Measurements from ENCODE around the gene SPOCK1.
"Not testable (repeated sequence)": the region's sequence is repeated elsewhere in the genome, so short reads cannot be mapped to it uniquely, and the experiment has no call there.

SPOCK1 gene

DNA sequence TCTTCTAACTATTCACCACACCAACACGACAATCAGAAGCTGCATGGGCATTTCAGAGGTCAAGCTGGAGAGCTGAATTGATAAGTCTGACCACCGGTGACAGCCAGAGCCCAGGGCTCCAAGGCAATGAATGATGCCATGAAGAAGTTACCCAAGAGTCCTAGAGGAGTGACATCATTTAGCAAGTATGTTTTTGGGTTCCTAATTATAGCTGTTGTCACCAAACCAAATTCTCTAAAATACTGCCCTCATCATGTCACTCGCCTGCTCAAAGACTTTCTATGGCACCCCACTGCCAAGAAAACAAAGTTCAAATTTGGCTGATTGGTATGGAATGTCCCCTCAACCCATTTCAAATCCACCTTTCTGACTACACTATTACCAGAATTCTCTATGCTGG is 235.1 kb downstream of the SPOCK1 start:
- Histone ChIP-seq H3K4me1 (ENCODE audit: control insufficient read depth in 1 of 2, insufficient read depth in 1 of 2, low read depth in 1 of 2, low read length in 1 of 2) (no peaks in the 10 kb centered on the region), H3K27me3 (peaks cover 23% of the 10 kb centered on the region), H3K9me3 (no peaks in the 10 kb centered on the region), H3K4me3 (ENCODE audit: low read depth in 1 of 2, low read length in 1 of 2) (no peak overlapping the region), H3K27ac (no peak overlapping the region), H3K36me3 (no peaks in the 10 kb centered on the region)
- TF ChIP-seq, protein P1, sequence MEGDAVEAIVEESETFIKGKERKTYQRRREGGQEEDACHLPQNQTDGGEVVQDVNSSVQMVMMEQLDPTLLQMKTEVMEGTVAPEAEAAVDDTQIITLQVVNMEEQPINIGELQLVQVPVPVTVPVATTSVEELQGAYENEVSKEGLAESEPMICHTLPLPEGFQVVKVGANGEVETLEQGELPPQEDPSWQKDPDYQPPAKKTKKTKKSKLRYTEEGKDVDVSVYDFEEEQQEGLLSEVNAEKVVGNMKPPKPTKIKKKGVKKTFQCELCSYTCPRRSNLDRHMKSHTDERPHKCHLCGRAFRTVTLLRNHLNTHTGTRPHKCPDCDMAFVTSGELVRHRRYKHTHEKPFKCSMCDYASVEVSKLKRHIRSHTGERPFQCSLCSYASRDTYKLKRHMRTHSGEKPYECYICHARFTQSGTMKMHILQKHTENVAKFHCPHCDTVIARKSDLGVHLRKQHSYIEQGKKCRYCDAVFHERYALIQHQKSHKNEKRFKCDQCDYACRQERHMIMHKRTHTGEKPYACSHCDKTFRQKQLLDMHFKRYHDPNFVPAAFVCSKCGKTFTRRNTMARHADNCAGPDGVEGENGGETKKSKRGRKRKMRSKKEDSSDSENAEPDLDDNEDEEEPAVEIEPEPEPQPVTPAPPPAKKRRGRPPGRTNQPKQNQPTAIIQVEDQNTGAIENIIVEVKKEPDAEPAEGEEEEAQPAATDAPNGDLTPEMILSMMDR (IDR thresholded peaks at IDR 0.05): no peak

DNA sequence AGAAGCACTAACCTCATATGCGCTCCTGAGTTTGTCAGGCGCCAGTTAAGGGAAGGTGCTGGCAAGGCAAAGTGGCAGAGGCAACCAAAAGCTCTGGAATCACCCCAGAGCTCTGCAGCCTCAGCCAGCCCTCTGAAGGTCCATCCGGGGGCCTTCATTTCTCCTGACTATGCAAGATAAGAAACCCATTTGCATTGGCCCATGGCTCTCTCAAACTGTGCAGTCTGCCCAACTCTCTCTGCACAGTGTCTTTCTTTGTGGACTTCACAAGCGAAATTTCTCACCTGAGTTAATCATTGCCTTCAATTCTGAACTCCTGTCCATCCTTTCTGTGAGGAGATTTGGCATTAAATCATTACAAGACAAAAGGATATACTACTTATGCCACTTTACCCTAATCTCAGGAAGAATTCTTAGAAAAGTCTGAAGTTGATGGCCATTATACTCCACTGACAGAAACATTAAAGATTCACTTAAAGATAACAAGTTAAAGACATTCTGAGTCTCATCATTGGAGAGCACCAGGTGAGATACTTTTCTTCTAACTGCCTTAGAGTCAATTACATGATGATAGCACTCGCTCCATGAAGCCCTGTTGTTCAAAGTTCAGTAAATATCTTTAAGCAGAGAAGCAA is 235.6 kb downstream of the SPOCK1 start:
- H3K27me3 ChIP-seq: peaks cover 23% of the 10 kb centered on the region
- no peaks in the 10 kb centered on the region for H3K4me1 ChIP-seq (ENCODE audit: control insufficient read depth in 1 of 2, insufficient read depth in 1 of 2, low read depth in 1 of 2, low read length in 1 of 2)
- H3K36me3 ChIP-seq: no peaks in the 10 kb centered on the region
- H3K27ac ChIP-seq: no peak overlapping the region
- H3K4me3 ChIP-seq (ENCODE audit: low read depth in 1 of 2, low read length in 1 of 2): no peak overlapping the region
- TF ChIP-seq, protein P1 (IDR thresholded peaks at IDR 0.05): no peak
- H3K9me3 ChIP-seq: no peaks in the 10 kb centered on the region

DNA sequence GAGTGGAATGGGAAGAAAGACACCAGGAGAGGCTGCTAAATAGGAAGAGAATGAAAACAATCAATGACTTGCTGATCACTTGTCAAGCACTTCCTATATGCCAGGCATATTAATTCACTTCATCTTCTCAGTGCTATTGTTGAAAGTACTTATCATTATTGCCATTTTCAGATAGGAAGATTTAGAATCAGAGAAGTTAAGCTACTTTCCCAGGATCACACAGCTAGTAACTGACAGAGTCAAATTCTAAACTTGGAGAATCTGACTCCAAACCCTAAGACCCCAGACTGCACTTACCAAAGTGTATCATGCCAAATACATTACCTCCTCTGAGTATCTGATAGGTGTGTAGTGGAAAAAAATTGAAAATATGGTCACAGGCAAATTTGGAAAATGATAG is 236.3 kb downstream of the SPOCK1 start:
- TF ChIP-seq, protein P1 (IDR thresholded peaks at IDR 0.05): no peak
- H3K4me1 ChIP-seq (ENCODE audit: control insufficient read depth in 1 of 2, insufficient read depth in 1 of 2, low read depth in 1 of 2, low read length in 1 of 2): no peaks in the 10 kb centered on the region
- peaks cover 21% of the 10 kb centered on the region for H3K27me3 ChIP-seq
- no peak overlapping the region for H3K27ac ChIP-seq
- no peaks in the 10 kb centered on the region for H3K9me3 ChIP-seq
- no peaks in the 10 kb centered on the region for H3K36me3 ChIP-seq
- H3K4me3 ChIP-seq (ENCODE audit: low read depth in 1 of 2, low read length in 1 of 2): no peak overlapping the region

DNA sequence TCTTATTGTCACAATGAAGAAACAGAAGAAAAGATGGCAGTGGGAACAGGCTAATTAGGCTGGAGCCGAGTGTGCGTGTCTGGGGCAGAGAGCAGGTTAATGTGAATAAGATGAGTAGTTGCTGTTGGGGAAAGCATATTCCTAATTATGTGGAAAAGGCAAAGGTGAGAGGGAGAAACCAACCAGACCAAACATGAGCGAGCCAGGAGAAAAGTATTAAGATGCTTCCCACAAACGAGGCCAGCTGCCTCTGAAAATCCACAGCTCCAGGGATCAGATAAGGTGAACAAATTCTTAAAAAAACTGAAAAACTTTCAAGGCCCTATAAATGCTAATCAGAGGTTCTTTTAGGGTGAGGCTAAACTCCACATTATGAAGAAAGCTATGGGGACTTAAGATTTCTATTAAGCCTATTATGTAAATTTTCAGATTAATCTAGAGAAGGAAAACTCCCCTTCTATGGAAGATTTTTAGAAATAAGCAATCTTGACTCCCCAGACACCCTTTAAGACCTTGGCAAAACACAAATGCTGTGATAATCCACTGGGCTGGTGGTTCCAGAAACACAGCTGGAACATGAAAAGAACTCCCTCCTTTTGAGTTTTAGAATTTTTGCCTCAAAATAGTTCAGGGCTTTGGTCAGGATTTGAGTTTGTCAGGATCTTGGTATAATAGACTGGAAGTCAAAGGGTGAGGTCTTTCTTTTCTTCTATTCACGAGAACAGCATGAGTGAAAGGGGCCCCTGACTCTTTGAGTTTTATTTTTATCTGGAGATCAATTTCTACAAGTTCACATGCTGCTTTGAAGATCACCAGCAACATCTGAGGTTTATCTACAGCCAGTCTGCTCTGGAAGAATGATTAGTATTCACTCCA is 238.1 kb downstream of the SPOCK1 start:
- Histone ChIP-seq H3K27me3 (peaks cover 6% of the 10 kb centered on the region), H3K9me3 (no peaks in the 10 kb centered on the region), H3K27ac (no peak overlapping the region), H3K36me3 (no peaks in the 10 kb centered on the region), H3K4me3 (ENCODE audit: low read depth in 1 of 2, low read length in 1 of 2) (no peak overlapping the region), H3K4me1 (ENCODE audit: control insufficient read depth in 1 of 2, insufficient read depth in 1 of 2, low read depth in 1 of 2, low read length in 1 of 2) (no peaks in the 10 kb centered on the region)
- TF ChIP-seq, protein P1 (IDR thresholded peaks at IDR 0.05): no peak

DNA sequence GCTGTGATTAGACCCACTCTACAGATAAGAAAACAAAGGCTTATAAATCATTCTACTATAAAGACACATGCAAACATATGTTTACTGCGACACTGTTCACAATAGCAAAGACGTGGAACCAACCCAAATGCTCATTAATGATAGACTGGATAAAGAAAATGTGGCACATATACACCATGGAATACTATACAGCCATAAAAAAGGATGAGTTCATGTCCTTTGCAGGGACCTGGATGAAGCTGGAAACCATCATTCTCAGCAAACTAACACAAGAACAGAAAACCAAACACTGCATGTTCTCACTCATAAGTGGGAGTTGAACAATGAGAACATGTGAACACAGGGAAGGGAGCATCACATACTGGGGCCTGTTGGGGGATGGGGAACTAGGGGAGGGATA is 240.0 kb downstream of the SPOCK1 start:
- not testable (repeated sequence) for H3K27ac ChIP-seq; H3K27me3 ChIP-seq; H3K36me3 ChIP-seq; H3K4me1 ChIP-seq (ENCODE audit: control insufficient read depth in 1 of 2, insufficient read depth in 1 of 2, low read depth in 1 of 2, low read length in 1 of 2); H3K9me3 ChIP-seq; H3K4me3 ChIP-seq (ENCODE audit: low read depth in 1 of 2, low read length in 1 of 2)
